Stimulated activated CD8-positive, alpha-beta memory T cell treated with anti-CD3 and anti-CD28 coated beads, Interleukin-15, amount 100 ng/mL, for 48 hours (primary cell): ENCODE results near the gene BCL11B.

Experiments
- DNase-seq, 2 donors: peaks; one replicate each; pipeline ENCODE4 v3.0.0-alpha.2; 2020; ENCODE audit warnings: low read depth in 2 of 2

Gene BCL11B

GRCh38 chr14:99119554-99120525 lies 152.2 kb downstream of the BCL11B start:
- DNase-seq, result no peak
